ENCODE data around the gene MCF2L2. TPM values are rescaled to one million over a fixed set of nuclear protein-coding genes. Genes with fewer than 3 reads are reported as not detected.

MCF2L2 gene
- polyA plus RNA-seq, 1 donor = 0.25 TPM

DNA sequence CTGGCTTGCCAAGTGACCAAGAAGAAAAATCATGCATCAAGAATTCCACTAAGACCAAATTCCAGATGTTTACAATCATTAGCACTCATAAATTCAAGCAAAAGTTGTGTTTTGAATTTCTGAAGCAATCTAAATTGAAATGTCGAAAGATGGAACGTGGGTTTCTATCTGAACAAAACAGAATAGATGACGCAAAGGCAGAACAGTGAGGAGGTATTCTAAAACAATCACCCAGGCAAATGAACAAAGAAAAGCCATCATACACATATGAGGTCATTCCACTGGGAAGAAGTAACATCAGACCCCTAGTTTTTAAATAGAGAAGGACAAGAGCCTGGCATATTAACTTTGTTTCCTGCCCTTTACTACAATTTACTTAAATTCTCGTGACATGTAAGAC, 58.0 kb downstream of the MCF2L2 start:
- no peak for DNase-seq (ENCODE audit: low read depth)

GRCh38 chr3:183369627-183370026, 58.8 kb downstream of the MCF2L2 start:
- DNase-seq (ENCODE audit: low read depth) = no peak

- no peak for DNase-seq (ENCODE audit: low read depth)
Observed at GRCh38 chr3:183369117-183369516, 59.3 kb downstream of the MCF2L2 start.

- DNase-seq (ENCODE audit: low read depth) = no peak
Observed at GRCh38 chr3:183360971-183361624, 67.3 kb downstream of the MCF2L2 start.

- DNase-seq (ENCODE audit: low read depth) = no peak
Observed at GRCh38 chr3:183359036-183359435, 69.4 kb downstream of the MCF2L2 start.

DNA sequence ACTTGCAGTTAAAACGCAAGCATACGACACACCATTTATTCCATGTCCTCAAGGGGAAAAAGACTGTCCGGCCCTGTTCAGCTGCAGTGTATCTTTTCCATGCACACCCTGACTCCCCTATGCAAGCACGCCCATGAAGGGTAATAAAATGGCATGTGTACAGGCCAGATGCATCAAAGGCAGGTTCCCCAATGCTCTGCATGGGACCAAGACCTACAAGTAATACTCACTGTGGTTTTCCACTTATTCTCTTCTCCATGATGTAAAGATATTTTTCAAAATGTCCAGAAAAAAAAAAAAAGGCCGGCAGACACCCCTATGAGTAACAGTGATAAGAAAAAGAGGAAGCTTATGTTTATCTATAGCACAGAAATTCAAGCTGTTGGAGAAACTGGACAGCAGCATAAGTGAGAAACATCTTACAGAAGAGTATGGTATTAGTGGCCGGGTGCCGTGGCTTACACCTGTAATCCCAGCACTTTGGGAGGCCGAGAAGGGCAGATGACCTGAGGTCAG, 70.8 kb downstream of the MCF2L2 start:
- DNase-seq (ENCODE audit: low read depth) = no peak

DNA sequence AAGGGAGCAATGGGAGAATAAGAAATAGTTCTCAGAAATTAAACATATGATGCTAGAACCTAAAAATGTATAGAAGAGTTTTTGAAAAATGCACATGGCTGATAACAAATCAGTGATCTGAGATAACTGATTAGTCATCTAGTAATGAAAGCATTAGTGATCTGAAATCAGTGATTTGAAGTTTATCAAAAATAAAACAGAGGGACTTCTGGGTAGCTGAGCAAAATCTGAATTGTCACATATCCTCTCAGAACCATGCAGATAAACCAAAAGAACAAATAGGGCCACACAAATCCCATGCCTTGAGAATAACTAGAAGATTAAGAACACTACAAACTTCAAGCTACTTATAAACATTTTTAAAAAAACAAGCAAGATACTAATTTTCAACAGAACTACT, 71.5 kb downstream of the MCF2L2 start:
- no peak for DNase-seq (ENCODE audit: low read depth)

- no peak for DNase-seq (ENCODE audit: low read depth)
Observed at GRCh38 chr3:183354874-183355273, 73.5 kb downstream of the MCF2L2 start.

DNA sequence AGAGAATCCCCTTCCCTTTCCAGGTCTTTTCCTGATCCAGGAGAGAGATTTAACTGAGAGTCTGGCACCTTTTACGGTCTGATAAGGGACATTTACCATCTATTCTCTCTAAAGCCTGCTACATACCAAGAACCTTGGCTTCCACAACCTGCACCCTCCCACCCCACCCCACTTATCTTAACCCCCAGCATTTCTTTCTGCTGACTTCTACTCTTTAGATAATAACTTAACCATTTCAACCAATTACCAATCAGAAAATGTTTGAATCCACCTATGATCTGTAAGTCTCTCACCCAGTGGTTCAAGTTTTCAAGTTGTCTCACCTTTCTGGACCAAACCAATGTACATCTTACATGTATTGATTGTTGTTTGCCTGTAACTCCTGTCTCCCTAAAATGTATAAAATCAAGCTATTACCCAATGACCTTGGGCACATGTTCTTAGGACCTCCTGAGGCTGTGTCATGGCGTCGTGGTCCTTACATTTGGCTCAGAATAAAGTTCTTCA, 74.0 kb downstream of the MCF2L2 start:
- no peak for DNase-seq (ENCODE audit: low read depth)

DNA sequence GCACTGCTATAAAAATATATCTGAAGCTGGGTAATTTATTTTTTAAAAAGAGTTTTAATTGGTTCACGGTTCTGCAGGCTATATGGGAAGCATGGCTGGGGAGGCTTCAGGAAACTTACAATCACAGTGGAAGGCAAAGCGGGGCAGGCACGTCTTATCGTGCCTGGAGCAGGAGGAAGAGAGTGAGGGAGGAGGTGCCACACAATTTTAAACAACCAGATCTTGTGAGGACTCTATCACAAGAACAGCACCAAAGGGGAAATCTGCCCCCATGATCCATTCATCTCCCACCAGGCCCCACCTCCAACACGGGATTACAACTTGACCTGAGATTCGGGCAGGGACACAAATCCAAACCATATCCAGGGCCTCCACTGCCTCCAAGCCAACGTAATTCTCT, 75.0 kb downstream of the MCF2L2 start:
- DNase-seq (ENCODE audit: low read depth) = no peak

GRCh38 chr3:183350164-183350563, 78.3 kb downstream of the MCF2L2 start:
- DNase-seq (ENCODE audit: low read depth) = no peak

DNA sequence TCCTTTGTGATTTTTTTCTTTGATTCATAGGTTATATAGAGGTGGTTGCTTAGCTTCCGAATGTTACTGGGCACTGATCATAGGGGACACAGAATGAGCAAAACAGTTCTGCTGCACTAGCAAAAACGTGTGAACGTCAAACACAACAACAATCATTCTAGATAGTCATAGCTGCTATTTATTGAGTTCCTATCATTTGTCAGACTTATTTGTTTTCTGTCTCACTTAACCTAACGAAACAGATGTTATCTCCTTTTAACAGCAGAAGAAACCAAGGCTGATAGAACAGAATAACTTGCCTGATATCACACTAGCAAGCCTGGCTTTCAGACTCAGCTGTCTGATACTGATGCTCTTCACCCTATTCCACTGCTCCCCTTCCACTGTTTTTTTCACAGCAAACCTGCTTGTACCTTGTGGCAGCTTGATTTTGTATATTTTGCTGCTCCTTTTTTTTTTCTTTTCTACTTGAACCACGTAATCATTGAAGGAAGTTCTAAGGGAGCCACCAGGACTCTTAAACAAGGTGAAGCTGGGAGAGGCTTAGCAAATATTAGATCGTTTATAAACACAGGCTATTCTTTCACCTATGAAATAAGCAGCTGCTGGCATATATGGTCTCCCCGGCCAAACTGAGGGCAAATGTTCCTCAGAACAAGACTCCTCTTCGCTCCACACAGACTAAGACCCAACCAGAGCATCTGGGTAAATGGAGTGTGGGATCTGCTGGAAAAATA, 78.8 kb downstream of the MCF2L2 start:
- DNase-seq (ENCODE audit: low read depth) = no peak

DNA sequence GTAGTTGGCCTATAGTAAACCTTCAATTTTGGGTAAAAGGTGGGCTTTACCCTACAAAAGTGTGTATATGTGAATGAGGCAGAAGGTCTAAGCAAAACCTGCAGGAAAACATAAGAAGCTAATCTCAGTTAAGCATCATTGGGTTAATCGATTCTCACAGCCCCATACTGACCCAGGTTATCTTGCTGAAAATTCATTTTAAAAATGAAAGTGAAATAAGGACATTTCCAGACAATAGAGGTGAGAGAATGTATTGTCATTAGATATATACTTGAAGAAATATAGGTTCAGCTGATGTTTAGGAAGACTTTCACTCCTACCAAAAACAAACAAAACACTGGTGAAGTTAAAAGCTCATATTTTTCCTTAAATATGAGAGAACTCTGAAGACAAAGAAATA, 85.6 kb downstream of the MCF2L2 start:
- no peak for DNase-seq (ENCODE audit: low read depth)

DNA sequence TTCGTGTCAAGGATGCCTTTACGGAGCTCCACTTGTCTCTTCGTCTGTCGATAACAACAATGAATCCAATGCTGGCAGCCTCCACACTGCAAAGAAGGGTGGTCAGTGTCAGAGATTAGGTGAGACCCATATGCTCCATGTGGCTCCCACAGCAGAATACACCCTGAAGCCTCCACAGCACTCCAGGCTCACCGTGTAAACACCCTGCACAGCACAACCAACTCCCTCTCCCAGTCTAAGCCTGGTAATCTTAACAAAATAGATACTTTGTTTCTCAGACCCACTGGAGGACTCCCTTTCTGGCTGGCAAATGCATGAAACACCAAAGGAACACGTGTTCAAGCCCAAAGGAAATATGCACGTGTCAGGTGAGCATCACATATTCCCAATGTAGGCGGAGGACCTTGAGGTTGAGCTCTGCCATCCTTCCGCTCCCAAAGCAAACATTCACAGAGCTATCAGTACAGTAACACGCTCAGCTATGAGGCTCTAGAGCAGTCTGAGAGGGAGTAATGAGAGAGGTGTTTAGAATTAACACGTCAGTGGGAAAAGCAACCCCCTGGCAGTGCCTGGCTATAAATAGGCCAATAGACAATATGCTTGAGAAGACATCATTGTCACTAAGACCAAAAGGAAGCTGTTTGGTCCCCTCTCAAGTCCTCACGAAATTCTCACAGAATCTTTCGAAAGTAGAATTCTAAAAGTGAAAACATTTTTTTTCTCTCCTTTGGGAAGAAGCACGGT, 86.7 kb downstream of the MCF2L2 start:
- DNase-seq (ENCODE audit: low read depth) = no peak

- DNase-seq (ENCODE audit: low read depth) = no peak
Observed at GRCh38 chr3:183340222-183340621, 88.2 kb downstream of the MCF2L2 start.

DNA sequence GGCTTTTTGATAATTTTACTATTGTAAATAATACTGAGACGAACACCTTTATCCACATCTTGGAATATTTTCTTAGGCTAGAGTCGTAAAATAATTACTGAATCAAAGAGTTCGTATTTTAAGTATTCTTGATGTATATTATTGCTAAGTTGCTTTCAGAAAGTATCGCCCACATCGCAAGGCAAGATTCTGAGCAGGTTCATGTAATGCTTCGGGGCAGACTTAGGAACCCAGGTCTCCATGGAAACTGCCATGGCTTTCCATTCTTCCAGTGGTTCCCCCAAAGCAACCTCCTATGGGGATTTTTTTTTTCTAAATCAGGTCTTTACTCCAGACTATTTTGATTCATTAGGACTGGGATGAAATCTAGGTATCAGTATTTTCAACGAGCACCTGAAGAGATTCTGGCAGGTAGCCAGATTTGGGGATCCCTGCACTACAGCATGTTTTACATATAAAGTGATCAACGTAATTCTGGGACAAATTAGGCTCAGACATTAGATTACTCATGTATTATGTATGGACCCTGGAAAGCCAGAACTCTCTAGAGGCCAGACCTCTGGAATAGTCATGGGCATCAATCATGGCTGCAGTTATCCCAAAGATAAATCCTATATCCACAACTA, 88.8 kb downstream of the MCF2L2 start:
- no peak for DNase-seq (ENCODE audit: low read depth)

- no peak for DNase-seq (ENCODE audit: low read depth)
Observed at GRCh38 chr3:183338520-183338919, 89.9 kb downstream of the MCF2L2 start.

DNA sequence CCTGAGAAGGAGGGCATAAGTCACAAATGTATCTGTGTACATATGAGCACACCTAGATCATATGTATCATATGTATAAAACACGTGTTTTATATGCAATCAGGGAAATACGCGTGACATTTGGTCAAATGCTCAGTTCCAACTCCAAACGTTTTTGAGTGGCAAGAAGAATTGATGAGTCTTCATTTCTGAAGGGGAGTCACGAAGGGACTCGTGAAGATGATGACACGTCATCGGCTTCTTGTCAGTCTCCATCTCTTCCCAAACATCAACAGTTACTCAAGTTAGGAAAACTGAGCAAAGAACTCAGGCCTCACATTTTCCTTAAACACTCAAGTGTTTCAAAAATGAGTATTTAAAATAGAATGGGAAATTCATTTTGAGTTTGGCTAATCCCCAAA, 95.9 kb downstream of the MCF2L2 start:
- no peak for DNase-seq (ENCODE audit: low read depth)

DNA sequence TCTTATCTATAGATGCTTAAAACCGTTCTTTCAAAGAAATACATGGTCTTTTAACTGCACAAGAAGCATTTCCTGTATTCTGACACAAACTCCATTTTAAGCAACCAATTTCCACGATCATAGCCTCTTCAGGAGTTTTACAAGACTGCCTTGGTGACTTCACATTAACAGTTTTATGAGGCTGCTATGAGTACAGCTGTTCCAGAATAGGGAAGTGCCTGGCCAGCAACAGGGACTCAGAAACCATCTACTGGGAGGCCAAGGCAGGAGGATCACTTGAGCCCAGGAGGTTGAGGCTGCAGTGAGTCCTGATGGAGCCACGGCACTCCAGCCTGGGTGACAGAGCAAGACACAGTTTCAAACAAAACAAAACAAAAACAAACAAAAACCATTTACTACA, 96.9 kb downstream of the MCF2L2 start:
- no peak for DNase-seq (ENCODE audit: low read depth)

DNA sequence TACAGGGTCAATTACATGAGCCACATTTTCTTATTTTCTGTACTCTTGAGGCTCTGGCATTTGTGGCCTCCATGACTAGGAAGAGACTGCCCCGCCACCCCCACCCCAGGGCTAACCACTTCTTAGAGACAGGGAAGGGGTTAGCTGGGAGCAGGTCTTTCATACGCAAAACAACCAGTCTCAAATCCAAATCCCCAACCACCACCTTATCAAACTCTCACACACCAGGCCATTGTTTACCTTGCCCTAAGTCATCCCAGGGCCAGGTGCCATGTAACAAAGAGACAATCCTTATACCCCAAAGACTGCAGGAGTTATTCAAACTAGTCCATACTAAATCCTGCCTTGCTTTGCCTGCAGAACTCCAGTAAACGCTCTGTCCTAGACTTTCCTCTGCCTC, 97.5 kb downstream of the MCF2L2 start:
- no peak for DNase-seq (ENCODE audit: low read depth)

- no peak for DNase-seq (ENCODE audit: low read depth)
Observed at GRCh38 chr3:183329543-183329942, 98.9 kb downstream of the MCF2L2 start.

DNA sequence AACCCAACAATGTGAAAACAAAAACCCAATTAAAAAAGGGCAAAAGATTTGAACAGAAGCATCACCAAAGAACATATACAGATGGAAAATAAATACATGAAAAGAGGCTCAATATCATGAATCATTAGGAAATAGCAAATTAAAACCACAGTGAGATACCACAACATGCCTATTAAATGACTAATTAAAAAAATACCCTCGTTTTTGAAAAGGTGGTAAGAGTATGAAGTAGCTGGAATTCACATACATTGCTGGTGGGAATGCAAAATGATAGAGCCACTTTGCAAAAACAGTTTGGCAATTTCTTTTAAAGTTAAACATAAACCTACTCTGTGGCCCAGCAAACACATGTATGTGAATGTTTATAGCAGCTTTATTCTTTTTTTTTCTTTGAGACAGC, 99.6 kb downstream of the MCF2L2 start:
- no peak for DNase-seq (ENCODE audit: low read depth)
